ENCODE measurements around the gene ADAM12. TPM values are rescaled to one million over a fixed set of nuclear protein-coding genes. Genes with fewer than 3 reads are reported as not detected.
A peak's percentile ranks its signal among the peaks of the same experiment; 100 is the strongest.

ADAM12 gene
- total and polyA plus RNA-seq, 2 donors from 2014 or later: 0.26 to 3.3 TPM

DNA sequence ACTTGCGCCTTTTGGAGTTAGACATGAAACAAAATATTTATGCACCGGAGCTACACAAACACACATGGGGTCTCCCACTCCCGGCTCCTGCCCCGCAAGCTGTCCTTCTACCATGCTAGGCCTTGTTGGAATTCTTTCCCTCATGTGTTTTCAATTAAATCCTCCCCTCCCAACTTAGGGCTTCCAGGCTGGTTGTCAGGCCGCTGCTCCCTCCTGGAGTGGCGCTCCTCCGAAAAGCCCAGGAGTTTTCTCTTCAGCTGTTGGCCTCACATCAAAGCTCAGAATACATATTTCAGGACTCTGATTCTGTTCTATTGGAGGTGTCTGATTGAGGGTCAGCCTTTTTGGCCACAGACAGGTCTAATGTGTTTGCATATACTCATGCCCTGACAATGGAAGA, 378.6 kb downstream of the ADAM12 start:
- H3K27me3 ChIP-seq (ENCODE audit: control insufficient read depth, insufficient read depth, low read length): no peaks in the 10 kb centered on the region
- TF ChIP-seq, protein P1, sequence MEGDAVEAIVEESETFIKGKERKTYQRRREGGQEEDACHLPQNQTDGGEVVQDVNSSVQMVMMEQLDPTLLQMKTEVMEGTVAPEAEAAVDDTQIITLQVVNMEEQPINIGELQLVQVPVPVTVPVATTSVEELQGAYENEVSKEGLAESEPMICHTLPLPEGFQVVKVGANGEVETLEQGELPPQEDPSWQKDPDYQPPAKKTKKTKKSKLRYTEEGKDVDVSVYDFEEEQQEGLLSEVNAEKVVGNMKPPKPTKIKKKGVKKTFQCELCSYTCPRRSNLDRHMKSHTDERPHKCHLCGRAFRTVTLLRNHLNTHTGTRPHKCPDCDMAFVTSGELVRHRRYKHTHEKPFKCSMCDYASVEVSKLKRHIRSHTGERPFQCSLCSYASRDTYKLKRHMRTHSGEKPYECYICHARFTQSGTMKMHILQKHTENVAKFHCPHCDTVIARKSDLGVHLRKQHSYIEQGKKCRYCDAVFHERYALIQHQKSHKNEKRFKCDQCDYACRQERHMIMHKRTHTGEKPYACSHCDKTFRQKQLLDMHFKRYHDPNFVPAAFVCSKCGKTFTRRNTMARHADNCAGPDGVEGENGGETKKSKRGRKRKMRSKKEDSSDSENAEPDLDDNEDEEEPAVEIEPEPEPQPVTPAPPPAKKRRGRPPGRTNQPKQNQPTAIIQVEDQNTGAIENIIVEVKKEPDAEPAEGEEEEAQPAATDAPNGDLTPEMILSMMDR (IDR thresholded peaks at IDR 0.05; ENCODE audit: borderline replicate concordance, extremely low read depth, insufficient read depth): no peak
- no peak overlapping the region for H3K9ac ChIP-seq (ENCODE audit: low read length in 3 of 3)
- H3K27ac ChIP-seq (ENCODE audit: low read depth in 2 of 2, low read length in 2 of 2): no peak overlapping the region
- FAIRE-seq: no peak
- H3K4me1 ChIP-seq (ENCODE audit: control insufficient read depth in 2 of 3, insufficient read depth in 2 of 3, low read depth in 1 of 3, low read length in 3 of 3): no peaks in the 10 kb centered on the region
- no peak overlapping the region for H3K4me3 ChIP-seq (ENCODE audit: low read length in 3 of 3)
- H3K36me3 ChIP-seq (ENCODE audit: control insufficient read depth in 2 of 3, insufficient read depth in 3 of 3, low read length in 3 of 3): no peaks in the 10 kb centered on the region
- intact Hi-C loops (cut with DNase I): no loop called here
- no peaks in the 10 kb centered on the region for H3K9me3 ChIP-seq (ENCODE audit: control insufficient read depth in 2 of 3, insufficient read depth in 1 of 3, low read length in 3 of 3)
- DNase-seq: peak in 2 of 5 donors; percentile 12 to 38

DNA sequence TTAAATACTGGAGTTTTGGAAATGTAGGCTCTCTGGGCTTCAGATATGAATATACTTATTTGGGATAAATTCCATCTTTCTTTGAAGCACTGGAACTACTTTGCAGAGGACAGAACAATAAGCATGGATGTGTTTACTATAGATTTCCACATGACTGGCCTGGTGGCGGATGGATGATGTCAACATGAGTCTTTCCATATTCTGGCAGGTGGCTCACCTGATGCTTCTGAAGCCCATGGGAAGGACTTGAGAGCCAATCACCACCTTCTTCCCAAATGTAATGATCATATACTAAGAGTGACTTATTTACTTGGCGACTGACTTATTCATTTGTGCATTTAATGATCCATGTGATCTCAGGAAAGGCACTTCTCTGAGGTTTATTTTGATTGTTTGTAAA, 381.4 kb downstream of the ADAM12 start:
- Histone ChIP-seq H3K36me3 (ENCODE audit: control insufficient read depth in 2 of 3, insufficient read depth in 3 of 3, low read length in 3 of 3) (no peaks in the 10 kb centered on the region), H3K27me3 (ENCODE audit: control insufficient read depth, insufficient read depth, low read length) (no peaks in the 10 kb centered on the region), H3K9me3 (ENCODE audit: control insufficient read depth in 2 of 3, insufficient read depth in 1 of 3, low read length in 3 of 3) (no peaks in the 10 kb centered on the region), H3K27ac (ENCODE audit: low read depth in 2 of 2, low read length in 2 of 2) (no peak overlapping the region), H3K9ac (ENCODE audit: low read length in 3 of 3) (no peak overlapping the region), H3K4me1 (ENCODE audit: control insufficient read depth in 2 of 3, insufficient read depth in 2 of 3, low read depth in 1 of 3, low read length in 3 of 3) (no peaks in the 10 kb centered on the region), H3K4me3 (ENCODE audit: low read length in 3 of 3) (no peak overlapping the region)
- FAIRE-seq (no peak), DNase-seq (no peak)
- intact Hi-C loops (cut with DNase I): no loop called here
- TF ChIP-seq, protein P1 (IDR thresholded peaks at IDR 0.05; ENCODE audit: borderline replicate concordance, extremely low read depth, insufficient read depth): no peak

DNA sequence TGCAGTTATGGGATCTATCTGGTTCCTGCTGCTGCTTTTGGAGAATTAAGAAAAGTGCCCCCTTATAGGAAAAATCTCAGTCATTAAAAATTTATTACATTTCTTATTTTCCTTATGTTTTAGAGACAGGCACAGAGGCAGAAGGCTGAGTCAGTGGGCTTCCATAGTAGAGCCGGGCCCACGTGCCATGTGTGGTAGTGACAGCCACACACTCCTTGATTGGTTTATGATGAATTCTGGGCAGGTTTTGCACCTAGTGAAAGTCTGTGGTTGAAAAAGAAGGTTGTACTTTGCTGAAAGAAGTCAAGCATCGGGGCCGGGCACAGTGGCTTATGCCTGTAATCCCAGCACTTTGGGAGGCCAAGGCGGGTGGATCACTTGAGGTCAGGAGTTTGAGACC, 382.0 kb downstream of the ADAM12 start:
- TF ChIP-seq, protein P1 (IDR thresholded peaks at IDR 0.05; ENCODE audit: borderline replicate concordance, extremely low read depth, insufficient read depth): no peak
- Histone ChIP-seq H3K9ac (ENCODE audit: low read length in 3 of 3) (no peak overlapping the region), H3K9me3 (ENCODE audit: control insufficient read depth in 2 of 3, insufficient read depth in 1 of 3, low read length in 3 of 3) (no peaks in the 10 kb centered on the region), H3K36me3 (ENCODE audit: control insufficient read depth in 2 of 3, insufficient read depth in 3 of 3, low read length in 3 of 3) (no peaks in the 10 kb centered on the region), H3K27ac (ENCODE audit: low read depth in 2 of 2, low read length in 2 of 2) (no peak overlapping the region), H3K4me1 (ENCODE audit: control insufficient read depth in 2 of 3, insufficient read depth in 2 of 3, low read depth in 1 of 3, low read length in 3 of 3) (no peaks in the 10 kb centered on the region), H3K4me3 (ENCODE audit: low read length in 3 of 3) (no peak overlapping the region), H3K27me3 (ENCODE audit: control insufficient read depth, insufficient read depth, low read length) (no peaks in the 10 kb centered on the region)
- FAIRE-seq (no peak), DNase-seq (no peak)
- intact Hi-C loops (cut with DNase I): no loop called here

DNA sequence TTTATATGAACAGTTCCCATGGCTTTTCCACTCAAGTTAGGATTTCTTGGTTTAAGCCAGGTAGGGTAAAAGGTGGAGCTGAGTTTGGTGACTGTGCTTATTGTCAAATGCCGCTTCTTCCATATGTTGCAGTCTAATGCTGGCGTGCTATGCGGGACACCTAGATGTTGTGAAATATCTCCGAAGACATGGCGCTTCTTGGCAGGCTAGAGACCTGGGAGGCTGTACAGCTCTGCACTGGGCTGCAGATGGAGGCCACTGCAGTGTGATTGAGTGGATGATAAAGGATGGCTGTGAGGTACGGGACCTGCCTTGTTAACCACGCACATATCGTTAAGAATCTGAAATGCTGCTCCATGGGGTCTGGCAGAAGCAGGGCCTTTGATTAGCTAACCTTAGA, 383.5 kb downstream of the ADAM12 start:
- no peak for DNase-seq
- Histone ChIP-seq H3K27me3 (ENCODE audit: control insufficient read depth, insufficient read depth, low read length) (no peaks in the 10 kb centered on the region), H3K36me3 (ENCODE audit: control insufficient read depth in 2 of 3, insufficient read depth in 3 of 3, low read length in 3 of 3) (no peaks in the 10 kb centered on the region), H3K9ac (ENCODE audit: low read length in 3 of 3) (no peak overlapping the region), H3K27ac (ENCODE audit: low read depth in 2 of 2, low read length in 2 of 2) (no peak overlapping the region), H3K4me1 (ENCODE audit: control insufficient read depth in 2 of 3, insufficient read depth in 2 of 3, low read depth in 1 of 3, low read length in 3 of 3) (no peaks in the 10 kb centered on the region), H3K9me3 (ENCODE audit: control insufficient read depth in 2 of 3, insufficient read depth in 1 of 3, low read length in 3 of 3) (no peaks in the 10 kb centered on the region), H3K4me3 (ENCODE audit: low read length in 3 of 3) (no peak overlapping the region)
- intact Hi-C loops (cut with DNase I): no loop called here
- TF ChIP-seq, protein P1 (IDR thresholded peaks at IDR 0.05; ENCODE audit: borderline replicate concordance, extremely low read depth, insufficient read depth): no peak
- FAIRE-seq: no peak
